WTC11 (cell line): ENCODE data around the gene DDX20.

Source experiments
- TEAD4 ChIP-seq: sonication (generic); formaldehyde crosslinking; IDR thresholded peaks from 2 replicates; pipeline ENCODE4 v1.8.0; 2022; ENCODE audit warnings: mild to moderate bottlenecking, missing genetic modification reagents
- TF ChIP-seq, protein P1 (sequence below): fragments of 200-600 bp; IDR thresholded peaks from 2 replicates; pipeline ENCODE4 v1.8.0; 2022; ENCODE audit warnings: antibody characterized with exemption

DNA sequence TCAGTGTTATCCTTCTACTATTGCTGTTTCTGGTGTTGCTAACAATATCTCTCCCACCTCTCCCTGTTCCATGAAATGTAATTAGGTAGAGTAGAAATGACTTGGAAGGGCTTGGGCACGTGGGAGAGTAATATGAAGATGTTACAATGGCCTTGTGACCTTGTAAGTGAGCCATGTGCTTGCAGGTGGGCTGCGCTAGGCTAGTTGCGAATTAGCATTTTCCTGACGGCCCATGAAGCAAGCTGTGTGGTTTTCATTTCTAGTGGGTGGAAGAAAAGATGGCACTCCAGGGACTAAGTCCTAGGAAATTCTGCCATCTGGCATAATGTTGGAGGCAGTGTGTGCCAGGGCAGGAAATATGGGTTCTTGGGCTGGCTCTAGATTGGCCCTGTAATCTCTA lies 7.8 kb upstream of the DDX20 start:
- TF ChIP-seq, protein P1, sequence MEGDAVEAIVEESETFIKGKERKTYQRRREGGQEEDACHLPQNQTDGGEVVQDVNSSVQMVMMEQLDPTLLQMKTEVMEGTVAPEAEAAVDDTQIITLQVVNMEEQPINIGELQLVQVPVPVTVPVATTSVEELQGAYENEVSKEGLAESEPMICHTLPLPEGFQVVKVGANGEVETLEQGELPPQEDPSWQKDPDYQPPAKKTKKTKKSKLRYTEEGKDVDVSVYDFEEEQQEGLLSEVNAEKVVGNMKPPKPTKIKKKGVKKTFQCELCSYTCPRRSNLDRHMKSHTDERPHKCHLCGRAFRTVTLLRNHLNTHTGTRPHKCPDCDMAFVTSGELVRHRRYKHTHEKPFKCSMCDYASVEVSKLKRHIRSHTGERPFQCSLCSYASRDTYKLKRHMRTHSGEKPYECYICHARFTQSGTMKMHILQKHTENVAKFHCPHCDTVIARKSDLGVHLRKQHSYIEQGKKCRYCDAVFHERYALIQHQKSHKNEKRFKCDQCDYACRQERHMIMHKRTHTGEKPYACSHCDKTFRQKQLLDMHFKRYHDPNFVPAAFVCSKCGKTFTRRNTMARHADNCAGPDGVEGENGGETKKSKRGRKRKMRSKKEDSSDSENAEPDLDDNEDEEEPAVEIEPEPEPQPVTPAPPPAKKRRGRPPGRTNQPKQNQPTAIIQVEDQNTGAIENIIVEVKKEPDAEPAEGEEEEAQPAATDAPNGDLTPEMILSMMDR = no peak
- no peak for TF ChIP-seq TEAD4 (CRISPR knock-in tag)
